OCI-LY7 (cell line): ENCODE measurements around the gene MEOX1.

ENCODE experiments used
- EZH2phosphoT487 ChIP-seq: fragments of 200-600 bp; sonication (generic); IDR thresholded peaks from 2 replicates; pipeline ENCODE4 v1.6.1; 2018; ENCODE audit warnings: low read depth, borderline replicate concordance, mild to moderate bottlenecking, mixed run types, antibody characterized with exemption, low read length, moderate library complexity, mixed read lengths
- TF ChIP-seq, protein P1 (sequence below): fragments of 200-600 bp; sonication (generic); conservative IDR thresholded peaks from 2 replicates; pipeline ENCODE4 v1.5.1; 2014; ENCODE audit warnings: mild to moderate bottlenecking, antibody characterized with exemption, low read length, moderate library complexity, mixed read lengths

- TF ChIP-seq, protein P1, sequence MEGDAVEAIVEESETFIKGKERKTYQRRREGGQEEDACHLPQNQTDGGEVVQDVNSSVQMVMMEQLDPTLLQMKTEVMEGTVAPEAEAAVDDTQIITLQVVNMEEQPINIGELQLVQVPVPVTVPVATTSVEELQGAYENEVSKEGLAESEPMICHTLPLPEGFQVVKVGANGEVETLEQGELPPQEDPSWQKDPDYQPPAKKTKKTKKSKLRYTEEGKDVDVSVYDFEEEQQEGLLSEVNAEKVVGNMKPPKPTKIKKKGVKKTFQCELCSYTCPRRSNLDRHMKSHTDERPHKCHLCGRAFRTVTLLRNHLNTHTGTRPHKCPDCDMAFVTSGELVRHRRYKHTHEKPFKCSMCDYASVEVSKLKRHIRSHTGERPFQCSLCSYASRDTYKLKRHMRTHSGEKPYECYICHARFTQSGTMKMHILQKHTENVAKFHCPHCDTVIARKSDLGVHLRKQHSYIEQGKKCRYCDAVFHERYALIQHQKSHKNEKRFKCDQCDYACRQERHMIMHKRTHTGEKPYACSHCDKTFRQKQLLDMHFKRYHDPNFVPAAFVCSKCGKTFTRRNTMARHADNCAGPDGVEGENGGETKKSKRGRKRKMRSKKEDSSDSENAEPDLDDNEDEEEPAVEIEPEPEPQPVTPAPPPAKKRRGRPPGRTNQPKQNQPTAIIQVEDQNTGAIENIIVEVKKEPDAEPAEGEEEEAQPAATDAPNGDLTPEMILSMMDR: no peak
- no peak for TF ChIP-seq EZH2phosphoT487
These were observed 46.2 kb downstream of the MEOX1 start for GRCh38 chr17:43615330-43616028.
